ENCODE measurements around the gene PRKN.

DNA sequence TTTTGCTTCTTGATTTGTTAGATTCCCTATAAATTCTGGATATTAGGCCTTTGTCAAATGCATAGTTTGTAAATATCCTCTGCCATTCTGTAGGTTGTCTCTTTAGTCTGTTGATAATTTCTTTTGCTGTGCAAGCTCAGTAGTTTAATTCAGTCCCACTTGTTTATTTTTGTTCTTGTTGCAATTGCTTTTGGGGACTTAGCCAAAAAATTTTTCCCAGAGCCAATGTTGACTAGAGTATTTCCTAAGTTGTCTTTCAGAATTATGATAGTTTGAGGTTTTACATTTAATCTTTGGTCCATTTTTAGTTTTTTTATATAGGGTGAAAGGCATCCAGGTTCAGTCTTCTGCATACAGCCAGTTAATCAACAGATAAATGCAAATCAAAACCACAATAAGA, 96.0 kb downstream of the PRKN start:
- TF ChIP-seq GATA3 (IDR thresholded peaks at IDR 0.05; ENCODE audit: low read depth, low read length) (no peak), GATA2 (IDR thresholded peaks at IDR 0.05; ENCODE audit: low read depth, low read length) (no peak)
